Raji (cell line): Measurements from ENCODE around the gene CLEC3B.

ENCODE experiments used
- POLR2A ChIP-seq: IDR thresholded peaks from 2 replicates; pipeline ENCODE4 v1.6.1; 2011; ENCODE audit warnings: low read depth, low read length, control low read depth; ENCODE audit not compliant: insufficient read depth

The CLEC3B gene

DNA sequence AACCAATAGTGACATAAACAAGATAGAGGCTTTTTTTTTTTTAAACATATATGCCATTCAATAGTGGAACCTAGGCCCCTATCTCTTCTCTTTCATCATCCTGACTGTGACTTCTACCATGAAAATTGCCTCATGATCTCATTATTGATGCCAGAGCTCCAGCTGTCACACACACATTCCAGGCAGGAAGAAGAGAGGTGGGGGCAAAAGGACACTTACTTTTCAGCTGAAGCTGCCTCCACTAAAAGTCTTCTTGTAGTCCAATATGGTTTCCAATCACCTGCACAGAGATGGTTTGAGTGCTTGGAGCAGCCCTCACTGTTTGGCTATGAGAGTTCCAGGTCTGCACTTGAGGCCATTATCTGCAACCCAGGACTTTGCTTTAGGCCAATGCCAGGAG is 45.0 kb downstream of the CLEC3B start:
- TF ChIP-seq POLR2A = no peak

DNA sequence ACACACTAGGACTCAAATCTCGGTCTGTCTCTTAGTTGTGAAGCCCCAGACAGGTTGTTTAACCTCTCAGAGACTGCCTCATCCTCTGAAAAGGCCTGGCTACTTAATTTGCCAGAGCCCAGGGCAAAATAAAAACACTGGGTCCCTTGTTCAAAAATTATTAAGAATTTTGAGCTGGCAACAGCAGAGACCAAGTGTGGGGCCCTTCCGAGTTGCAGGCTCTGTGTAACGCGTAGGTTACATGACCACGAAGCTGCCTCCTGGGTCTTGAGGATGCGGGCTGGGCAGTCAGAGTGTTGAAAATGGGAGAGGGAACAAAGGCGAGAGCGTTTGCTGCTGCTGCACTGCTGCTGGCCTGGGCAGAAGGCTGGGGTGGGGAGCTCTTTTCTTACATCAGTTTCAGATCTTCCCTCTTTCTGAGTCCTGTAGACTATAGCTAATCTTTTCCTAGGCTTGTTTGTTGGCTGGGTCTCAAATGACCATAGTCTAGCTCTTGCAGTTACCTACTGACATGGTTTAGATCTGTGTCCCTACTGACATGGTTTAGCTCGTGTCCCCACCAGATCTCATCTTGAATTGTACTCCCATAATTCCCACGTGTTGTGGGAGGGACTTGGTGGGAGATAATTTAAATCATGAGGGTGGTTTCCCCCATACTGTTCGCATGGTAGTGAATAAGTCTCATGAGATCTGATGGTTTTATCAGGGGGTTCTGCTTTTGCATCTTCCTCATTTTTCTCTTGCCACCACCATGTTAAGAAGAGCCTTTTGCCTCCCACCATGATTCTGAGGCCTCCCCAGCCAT is 49.9 kb downstream of the CLEC3B start:
- no peak for TF ChIP-seq POLR2A

DNA sequence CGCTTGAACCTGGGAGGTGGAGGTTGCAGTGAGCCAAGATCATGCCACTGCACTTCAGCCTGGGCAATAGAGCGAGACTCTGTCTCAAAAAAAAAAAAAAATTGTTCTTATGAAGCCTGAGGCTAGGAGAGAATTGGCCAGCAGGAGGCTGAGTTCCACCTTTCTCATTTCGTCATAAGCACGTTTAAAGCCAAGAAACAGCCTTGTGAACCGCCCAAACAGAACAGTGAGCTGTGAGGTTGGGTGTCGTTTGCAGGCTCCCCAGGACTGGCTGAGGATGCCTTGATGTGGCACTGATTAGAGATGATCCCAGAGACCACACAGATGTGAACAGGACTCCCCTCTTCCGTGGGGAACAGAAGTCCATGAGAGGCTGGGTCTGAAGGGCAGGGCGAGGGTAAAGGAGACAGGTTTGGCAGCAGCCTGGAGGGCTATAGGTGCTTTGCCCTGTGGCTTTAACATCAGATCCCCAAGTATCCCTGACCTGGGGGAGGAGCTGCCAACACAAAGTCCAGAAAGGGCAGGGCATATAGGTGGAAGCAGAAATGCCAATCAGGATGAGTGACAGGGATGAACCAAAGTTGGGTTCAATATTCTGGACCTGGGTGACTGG is 52.9 kb downstream of the CLEC3B start:
- no peak for TF ChIP-seq POLR2A

DNA sequence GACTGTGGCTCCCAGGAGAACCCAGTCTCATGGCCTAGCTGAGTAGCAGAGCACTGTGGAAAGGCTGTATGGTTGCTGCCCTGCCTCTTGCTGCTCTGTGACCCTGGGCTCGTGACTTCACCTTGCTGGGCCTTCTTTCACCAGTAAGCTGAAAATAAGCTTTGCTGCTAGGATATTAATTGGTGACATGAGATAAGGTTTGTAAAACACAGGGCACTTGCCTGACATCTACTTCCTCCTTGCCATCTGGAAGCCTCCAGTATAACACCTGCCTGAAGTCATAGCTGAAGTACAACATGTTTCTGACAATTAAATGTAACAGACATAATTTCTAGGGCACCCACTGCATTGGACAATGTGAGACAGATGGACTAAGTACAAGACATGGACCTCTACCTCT is 53.6 kb downstream of the CLEC3B start:
- no peak for TF ChIP-seq POLR2A

DNA sequence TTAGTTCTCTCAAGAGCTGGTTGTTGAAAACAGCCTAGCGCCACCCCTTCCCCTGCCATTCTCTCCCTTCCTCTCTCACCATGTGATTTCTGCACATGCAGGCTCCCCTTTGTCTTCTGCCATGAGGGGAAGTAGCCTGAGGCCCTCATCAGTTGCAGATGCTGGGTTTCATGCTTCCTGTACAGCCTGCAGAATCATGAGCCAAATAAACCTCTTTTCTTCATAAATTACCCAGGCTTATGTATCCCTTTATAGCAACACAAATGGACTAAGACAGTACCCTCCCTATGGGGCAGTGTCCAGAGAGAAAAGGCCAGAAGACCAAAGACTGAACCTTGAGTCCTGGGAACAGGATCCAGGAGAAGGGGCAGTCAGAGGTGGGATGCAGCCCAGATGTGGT is 54.7 kb downstream of the CLEC3B start:
- no peak for TF ChIP-seq POLR2A

DNA sequence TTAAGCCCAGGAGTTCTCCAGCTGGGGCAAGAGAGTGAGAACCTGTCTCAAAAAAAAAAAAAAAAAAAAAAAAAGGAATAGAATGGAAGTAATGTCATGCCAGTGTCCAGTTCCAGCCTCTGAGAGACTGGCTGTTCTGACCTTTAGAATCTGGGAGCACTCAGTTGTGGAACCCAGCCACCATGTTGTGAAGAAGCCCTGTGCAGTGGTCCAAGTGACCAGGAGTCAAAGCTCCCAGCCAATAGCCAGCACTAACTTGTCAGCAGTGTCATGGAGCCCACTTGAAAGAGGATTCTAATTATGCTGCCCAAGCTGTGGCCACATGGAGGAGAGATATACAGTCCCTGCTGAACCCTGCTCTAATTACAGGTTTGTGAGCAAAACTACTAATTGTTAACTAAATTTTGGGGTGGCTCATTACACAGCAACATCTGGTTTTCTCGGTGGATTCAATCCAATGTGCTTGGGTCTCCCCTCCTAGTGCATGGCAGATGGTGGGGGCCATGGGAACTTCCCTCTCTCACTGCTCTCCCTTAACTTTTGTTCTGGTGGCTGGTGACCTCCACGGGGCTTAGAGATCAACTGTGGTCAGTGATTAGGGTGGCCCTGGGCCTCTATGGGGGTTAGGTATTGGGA is 55.5 kb downstream of the CLEC3B start:
- no peak for TF ChIP-seq POLR2A

DNA sequence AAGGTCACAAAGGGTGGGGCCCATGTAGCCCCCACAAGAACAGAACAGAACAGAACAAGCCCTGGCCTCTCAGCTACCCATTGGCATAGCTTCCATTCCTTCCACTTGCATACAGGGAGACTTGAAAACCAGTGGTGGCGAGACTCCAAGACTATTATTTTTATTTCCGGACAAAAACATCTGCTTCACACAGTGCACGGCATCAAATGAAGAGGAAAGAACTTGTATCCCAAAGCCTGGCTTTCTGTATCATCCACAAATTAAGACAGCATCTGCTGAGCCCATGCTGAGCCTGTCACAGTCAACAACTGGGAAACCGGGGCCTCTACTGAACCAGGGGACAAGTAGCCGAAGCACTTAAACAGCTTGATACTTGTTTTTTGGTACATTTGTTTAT is 56.0 kb downstream of the CLEC3B start:
- TF ChIP-seq POLR2A = no peak

DNA sequence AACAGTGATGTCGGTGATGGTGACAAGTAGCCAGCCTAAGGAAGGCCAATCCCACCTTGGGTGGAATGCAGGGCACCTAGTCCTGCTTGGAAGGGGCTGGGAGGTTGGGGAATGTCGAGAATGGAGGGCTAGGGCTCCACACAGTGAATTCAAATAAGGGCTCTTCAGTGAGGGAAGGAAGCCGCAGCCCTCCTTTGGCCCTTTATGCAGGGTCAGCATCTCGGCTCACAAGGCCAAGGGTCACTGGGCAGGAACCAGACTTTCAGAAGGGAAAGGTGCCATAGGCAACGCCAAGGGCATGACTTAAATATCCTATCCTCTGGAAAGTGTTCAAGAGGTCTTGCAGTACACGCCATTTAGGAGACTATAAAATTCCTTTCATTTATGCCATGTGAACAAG is 56.9 kb downstream of the CLEC3B start:
- no peak for TF ChIP-seq POLR2A

DNA sequence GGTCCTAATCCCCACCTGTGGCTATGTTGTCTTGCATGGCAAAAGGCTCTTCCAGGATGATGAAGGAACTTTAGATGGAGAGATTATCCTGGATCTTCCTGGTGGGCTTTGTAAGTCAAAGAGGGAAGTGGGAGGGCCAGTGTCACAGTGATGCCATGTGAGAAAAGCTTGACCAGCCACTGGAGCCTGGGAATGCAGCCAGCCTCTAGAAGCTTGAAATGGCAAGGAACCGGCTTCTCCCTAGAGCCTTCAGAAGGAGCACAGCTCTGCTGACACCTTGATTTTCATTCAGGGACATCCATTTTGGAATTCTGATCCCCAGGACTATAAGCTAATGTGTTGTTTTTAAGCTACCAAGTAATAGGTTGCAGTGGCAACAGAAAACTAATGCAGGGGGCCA is 58.3 kb downstream of the CLEC3B start:
- no peak for TF ChIP-seq POLR2A

DNA sequence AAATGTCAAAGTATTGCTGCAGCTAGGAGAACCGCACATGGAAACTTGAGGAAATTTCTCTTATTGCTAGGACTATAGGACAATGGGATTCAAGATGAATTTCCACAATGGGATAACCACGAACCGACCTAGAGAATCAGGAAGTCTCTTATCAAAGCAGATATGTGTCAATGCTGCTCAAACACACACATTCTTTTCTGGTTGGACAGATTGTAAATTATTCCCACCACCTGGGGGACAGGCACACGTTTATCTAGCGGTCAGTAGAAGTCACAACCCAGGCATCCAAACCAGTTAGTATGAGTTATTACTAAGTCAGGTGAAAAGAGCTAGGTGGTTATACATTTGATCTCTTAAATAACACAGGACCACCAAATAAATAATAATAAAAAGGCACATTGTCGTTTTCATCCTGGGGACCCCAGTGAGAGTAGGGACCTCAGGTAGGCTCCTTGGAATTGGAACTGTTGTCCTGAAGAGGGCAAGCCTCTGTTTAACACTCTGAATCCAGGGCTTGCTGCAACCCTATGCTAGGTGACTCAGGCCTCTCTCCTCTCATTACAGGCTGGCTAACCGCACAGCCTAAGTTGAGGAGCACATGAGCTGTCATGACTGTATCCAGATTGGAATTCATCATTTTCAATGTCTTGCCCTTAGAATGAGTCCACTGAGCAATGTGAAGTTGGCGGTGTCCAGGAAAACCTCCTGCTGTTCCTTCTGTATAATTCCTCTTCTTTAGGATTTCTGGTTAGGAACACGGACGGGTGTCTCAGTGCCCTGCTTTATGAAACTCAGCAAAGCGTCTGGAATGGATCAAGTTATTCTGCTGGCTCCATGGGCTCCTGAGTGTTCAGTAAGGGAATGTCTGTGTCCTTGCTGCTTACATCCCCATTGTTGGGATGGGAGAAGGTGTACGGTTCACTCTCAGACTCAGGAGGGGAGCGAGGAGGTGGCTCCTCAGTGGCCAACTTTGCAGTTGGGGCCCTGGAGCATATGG is 59.0 kb downstream of the CLEC3B start:
- no peak for TF ChIP-seq POLR2A
